ENCODE data around the gene NAT8L. TPM values are rescaled to one million over a fixed set of nuclear protein-coding genes. Genes with fewer than 3 reads are reported as not detected.

Gene NAT8L
- total RNA-seq, 1 donor from 2014 or later = 0.05 TPM

- DNase-seq (ENCODE audit: low spot score) = no peak
- no peak for ATAC-seq
Measured at GRCh38 chr4:2073808-2074481, 14.8 kb downstream of the NAT8L start.

GRCh38 chr4:2074588-2074987 is 15.5 kb downstream of the NAT8L start:
- ATAC-seq (no peak), DNase-seq (ENCODE audit: low spot score) (no peak)

- ATAC-seq (no peak), DNase-seq (ENCODE audit: low spot score) (no peak)
Measured at GRCh38 chr4:2075171-2075986, 16.3 kb downstream of the NAT8L start.

- ATAC-seq = no peak
- no peak for DNase-seq (ENCODE audit: low spot score)
Measured at GRCh38 chr4:2075987-2076907, 17.1 kb downstream of the NAT8L start.

GRCh38 chr4:2076908-2077536 is 17.9 kb downstream of the NAT8L start:
- DNase-seq (ENCODE audit: low spot score) (no peak), ATAC-seq (no peak)

GRCh38 chr4:2077537-2078460 is 18.7 kb downstream of the NAT8L start:
- no peak for ATAC-seq
- DNase-seq (ENCODE audit: low spot score) = no peak

GRCh38 chr4:2078584-2078983 is 19.5 kb downstream of the NAT8L start:
- ATAC-seq = no peak
- no peak for DNase-seq (ENCODE audit: low spot score)

GRCh38 chr4:2079006-2079405 is 19.9 kb downstream of the NAT8L start:
- no peak for DNase-seq (ENCODE audit: low spot score)
- ATAC-seq = no peak

- ATAC-seq = no peak
- no peak for DNase-seq (ENCODE audit: low spot score)
Measured at GRCh38 chr4:2079926-2080325, 20.8 kb downstream of the NAT8L start.

GRCh38 chr4:2080429-2081300 is 21.5 kb downstream of the NAT8L start:
- no peak for DNase-seq (ENCODE audit: low spot score)
- no peak for ATAC-seq

- no peak for ATAC-seq
- DNase-seq (ENCODE audit: low spot score) = peak; percentile 33
Measured at GRCh38 chr4:2081540-2081939, 22.4 kb downstream of the NAT8L start.

GRCh38 chr4:2082118-2082517 is 23.0 kb downstream of the NAT8L start:
- peak; percentile 30 for DNase-seq (ENCODE audit: low spot score)
- no peak for ATAC-seq

GRCh38 chr4:2082627-2083026 is 23.5 kb downstream of the NAT8L start:
- ATAC-seq (no peak), DNase-seq (ENCODE audit: low spot score) (no peak)

GRCh38 chr4:2083116-2083825 is 24.1 kb downstream of the NAT8L start:
- ATAC-seq (no peak), DNase-seq (ENCODE audit: low spot score) (peak; percentile 41)

- peak; percentile 91 for DNase-seq (ENCODE audit: low spot score)
- ATAC-seq = peak; percentile 92
Measured at GRCh38 chr4:2083826-2084160, 24.7 kb downstream of the NAT8L start.

GRCh38 chr4:2084316-2084715 is 25.2 kb downstream of the NAT8L start:
- DNase-seq (ENCODE audit: low spot score) = peak; percentile 44
- no peak for ATAC-seq

- peak; percentile 72 for ATAC-seq
Measured at GRCh38 chr4:2085496-2085901, 26.4 kb downstream of the NAT8L start.

GRCh38 chr4:2087170-2087569 is 28.0 kb downstream of the NAT8L start:
- no peak for DNase-seq (ENCODE audit: low spot score)
- no peak for ATAC-seq

More at GRCh38 chr4:2085496-2085901, 26.4 kb downstream of the NAT8L start:
- DNase-seq (ENCODE audit: low spot score) = peak; percentile 86

Data from left lobe of liver (tissue), 2 donors.